HG02840 (cell line): Measurements from ENCODE around the gene LRCH4.
"Not testable (repeated sequence)": the region's sequence is repeated elsewhere in the genome, so short reads cannot be mapped to it uniquely, and the experiment has no call there.

ENCODE experiments used
- ATAC-seq: cut with Tn5 transposase; IDR thresholded peaks from one replicate; pipeline ENCODE4 v1.9.1; 2021; ENCODE audit warnings: mild to moderate bottlenecking, moderate library complexity, moderate number of reproducible peaks; ENCODE audit not compliant: unreplicated experiment, low FRiP score

Gene LRCH4

DNA sequence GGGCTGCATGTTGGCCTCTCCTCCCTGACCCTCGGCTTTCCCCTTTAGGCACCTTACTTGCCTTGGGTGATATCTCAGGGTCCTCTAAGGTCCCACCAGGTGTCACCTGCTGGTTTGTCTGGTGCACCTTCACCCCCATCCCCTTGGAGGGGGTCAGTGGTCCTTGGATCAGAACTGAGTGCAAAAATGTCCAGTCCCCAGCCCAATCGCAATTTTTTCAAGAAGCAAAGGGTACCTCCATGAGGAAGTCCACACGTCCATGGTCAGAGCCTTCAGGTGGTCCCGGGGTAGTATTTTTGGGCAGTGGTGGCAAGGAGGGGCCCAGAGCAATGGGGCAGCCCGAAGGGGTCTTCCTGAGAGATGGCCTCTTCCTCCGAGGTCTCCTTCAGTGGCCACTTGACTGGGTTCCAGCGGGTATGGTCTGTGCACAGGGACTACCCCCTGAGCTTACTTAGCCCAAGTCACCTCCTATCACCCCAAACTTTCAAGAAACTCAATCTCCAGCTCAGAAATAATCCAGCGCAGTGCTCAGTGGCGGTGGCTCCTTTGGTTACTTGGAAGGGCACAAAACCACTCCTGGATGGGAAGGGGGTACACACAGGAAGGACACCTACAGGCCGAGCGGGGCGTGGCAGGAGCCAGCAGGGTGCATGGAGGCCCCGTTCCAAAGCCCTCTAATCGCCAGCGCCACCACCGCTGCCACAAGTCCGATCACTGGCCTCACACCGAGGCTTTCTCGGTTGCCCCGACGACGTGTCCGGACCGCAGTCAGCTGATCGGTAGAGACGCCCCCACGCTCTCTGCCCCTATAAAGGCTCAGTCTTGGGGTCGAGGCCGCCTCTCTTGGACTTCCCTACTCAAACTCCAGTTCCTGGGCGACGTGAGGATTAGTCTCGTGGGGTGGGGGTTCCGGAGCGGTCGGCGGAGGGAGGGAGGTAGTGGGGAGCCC is 16.8 kb downstream of the LRCH4 start:
- no peak for ATAC-seq

GRCh38 chr7:100568176-100568895 is 17.6 kb downstream of the LRCH4 start:
- ATAC-seq: no peak

- ATAC-seq: no peak
Measured at GRCh38 chr7:100567751-100568175, 18.2 kb downstream of the LRCH4 start.

DNA sequence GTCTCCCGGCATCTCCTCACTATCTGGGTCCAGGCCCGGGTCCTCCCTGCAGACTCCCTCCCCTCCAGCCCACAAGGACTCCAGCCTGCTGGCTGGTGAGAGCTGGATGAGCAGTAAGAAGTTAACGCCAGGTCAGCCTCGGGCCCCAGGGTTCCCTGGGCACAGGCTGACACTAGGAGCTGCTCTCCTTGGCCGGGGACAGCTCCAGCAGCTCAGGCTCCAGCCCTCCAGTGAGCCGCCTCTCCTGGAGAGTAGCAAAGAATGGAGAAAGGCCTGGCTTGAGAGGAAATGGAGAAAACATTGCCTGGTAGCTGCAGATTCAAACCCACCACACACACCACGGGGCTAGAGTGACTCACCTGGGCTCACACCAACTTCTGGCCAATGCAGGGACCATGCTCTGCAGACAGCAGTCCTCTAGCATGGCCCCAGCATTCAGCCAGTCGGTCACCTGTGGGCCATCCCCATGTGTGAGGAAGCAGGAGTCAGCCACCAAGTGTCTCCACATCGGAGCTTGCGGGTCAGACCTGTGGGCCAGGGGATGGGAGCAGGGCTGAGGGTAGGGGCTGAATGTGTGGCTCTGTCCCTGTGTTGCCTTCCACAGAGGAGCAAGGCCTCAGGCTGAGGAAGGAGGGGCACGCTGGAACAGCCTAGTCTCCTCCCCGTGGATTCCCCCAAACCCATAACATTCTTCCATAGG is 18.7 kb downstream of the LRCH4 start:
- no peak for ATAC-seq

DNA sequence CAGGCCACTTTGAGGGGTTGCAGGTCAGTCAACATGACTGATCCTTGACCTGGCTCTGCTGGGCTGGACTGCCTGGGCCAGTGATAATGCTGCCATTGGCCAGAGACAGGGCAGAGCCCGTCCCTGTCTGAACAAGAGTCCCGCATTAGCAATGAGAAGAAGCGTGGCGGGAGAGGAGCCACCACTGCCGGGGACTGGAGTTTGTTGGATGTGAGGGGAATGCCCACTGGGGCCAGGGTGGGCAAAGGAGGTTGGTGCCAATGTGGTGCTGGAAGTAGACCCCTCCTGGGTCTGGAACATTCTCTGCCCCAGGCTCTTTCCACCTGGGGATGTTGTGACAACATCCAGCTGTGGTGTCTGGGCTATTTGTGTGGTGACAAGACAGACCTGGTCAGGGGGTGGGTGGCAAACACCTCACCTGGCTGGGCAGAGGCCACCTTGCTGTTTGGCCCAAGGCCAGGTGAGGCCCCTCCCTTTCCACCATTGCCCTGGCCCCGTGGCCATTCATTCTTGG is 19.9 kb downstream of the LRCH4 start:
- no peak for ATAC-seq

DNA sequence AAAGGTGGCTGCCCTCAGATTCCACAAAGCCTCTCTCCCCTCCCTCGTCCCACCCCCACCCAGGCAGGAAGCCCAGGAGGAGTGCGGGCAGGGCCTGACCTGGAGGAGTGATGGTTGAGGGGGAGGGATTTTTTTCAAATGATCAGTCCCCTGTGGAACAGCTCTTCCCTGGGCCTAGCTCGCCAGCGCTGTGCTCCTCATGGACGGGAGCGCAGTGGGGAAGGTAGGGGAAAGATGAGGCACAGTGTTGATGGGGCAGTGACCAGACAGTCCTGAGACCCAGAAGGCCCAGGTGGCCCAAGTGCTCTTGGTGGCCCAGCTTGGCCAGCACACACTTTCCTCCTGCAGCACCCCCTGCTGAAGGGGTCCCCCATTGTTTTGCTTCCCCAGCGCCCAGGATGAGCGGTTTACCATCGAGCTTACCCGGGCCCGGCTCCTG is 20.8 kb downstream of the LRCH4 start:
- no peak for ATAC-seq

DNA sequence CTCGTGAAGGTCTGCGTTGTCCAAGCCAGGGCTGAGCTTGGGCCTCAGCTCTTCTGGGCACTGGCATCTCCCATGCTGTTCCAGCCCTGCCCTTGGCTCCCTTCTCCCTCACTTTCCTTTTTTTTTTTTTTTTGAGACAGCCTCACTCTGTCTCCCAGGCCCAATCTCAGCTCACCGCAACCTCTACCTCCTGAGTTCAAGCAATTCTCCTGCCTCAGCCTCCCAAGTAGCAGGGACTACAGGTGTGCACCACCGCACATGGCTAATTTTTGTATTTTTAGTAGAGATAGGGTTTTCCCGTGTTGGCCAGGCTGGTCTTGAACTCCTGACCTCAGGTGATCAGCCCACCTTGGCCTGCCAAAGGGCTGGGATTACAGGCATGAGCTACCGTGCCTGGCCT is 21.5 kb downstream of the LRCH4 start:
- ATAC-seq: not testable (repeated sequence)

DNA sequence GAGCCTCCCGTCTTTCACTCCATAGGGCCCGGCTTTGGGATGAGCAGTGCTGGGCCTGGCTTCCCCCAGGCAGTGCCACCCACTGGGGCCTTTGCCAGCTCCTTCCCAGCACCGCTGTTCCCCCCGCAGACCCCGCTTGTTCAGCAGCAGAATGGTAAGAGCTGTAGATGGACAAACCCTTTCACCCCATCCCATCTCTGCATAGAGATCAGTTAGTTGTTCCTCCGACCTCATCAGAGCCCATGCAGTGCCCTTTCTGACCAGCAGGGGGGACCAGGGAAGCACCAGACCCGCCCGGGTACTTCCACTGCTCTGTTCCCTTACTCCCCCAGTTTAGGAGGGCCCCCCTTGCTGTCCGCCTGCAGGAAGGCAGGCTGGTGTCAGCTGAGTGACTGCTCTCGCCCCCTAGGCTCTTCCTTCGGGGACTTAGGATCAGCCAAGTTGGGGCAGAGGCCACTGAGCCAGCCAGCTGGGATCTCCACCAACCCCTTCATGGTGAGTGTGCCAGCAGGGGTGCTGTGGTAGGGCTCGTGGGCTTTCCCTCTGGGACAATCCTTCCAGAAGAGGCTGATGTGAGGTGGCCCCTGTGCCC is 22.0 kb downstream of the LRCH4 start:
- ATAC-seq: no peak

- no peak for ATAC-seq
Measured at GRCh38 chr7:100563100-100563564, 22.8 kb downstream of the LRCH4 start.

GRCh38 chr7:100562195-100563099 is 23.5 kb downstream of the LRCH4 start:
- ATAC-seq: no peak

DNA sequence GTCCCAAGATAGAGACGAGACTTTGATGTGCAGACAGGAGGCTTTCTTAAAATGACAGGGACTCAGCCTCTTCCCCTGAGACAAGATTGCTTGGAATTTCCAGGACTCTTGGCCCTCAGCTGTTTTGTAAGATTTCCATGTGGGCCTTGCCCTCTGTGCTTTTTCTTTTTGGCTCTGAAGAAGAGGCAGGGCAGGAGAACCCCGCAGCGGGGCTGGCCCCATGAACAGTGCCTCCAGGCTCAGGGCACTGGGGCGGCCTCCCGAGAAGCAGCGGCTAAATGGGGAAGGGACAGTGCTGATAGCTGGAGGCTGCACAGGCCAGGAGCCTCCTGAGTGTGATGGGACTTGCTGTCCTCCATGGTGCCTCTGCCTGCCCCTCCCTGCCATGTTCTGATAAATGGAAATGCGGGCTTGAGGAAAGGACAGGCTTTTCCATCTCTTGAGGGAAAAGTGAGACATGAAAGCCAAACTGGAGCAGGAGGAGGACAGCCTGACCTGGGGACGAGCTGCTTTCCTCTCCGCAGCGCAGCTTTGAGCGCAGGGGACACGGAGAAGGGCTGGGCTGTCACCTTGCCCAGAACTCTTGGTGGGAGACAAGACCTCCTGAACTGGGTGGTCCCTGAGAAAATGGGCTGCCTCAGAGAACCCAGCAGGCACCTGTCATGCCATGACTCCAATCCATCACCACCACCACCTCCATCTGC is 24.3 kb downstream of the LRCH4 start:
- no peak for ATAC-seq

GRCh38 chr7:100559127-100559526 is 26.8 kb downstream of the LRCH4 start:
- ATAC-seq: no peak

- ATAC-seq: no peak
Measured at GRCh38 chr7:100556541-100556940, 29.4 kb downstream of the LRCH4 start.

GRCh38 chr7:100555701-100556100 is 30.2 kb downstream of the LRCH4 start:
- ATAC-seq: no peak

- no peak for ATAC-seq
Measured at GRCh38 chr7:100553032-100553431, 32.9 kb downstream of the LRCH4 start.

GRCh38 chr7:100552532-100552931 is 33.4 kb downstream of the LRCH4 start:
- ATAC-seq: no peak

GRCh38 chr7:100548446-100548845 is 37.5 kb downstream of the LRCH4 start:
- not testable (repeated sequence) for ATAC-seq

DNA sequence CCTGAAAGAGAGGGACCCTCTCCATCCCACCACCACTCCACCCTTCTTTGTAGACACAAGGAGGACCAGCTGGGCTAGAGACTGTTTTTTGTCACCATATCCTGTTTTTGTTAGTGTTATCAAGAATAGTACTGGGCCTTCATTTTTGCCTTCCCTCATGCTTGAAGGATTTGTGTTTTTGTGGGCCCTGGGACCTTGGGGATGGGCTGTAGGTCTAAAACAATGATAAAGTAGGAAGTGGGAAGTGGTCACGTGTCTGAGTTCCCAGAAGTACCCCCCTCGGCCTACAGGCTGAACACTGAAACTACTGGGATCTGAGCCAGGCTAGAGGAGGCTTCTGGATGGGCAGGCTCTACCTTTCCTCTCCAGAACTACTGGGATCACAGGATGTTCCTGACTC is 38.1 kb downstream of the LRCH4 start:
- ATAC-seq: no peak
